KOPT-K1 (cell line): Measurements from ENCODE around the gene KAT2B.
"Not testable (repeated sequence)": the region's sequence is repeated elsewhere in the genome, so short reads cannot be mapped to it uniquely, and the experiment has no call there.

Experiments used
- H3K27ac ChIP-seq: fragments of 200-600 bp; sonication (generic); 2 replicates; pipeline ENCODE4 v1.5.1; 2016; ENCODE audit warnings: antibody characterized with exemption, mild to moderate bottlenecking, low read depth, low read length; ENCODE audit not compliant: poor library complexity, severe bottlenecking
- H3K36me3 ChIP-seq: fragments of 200-600 bp; sonication (generic); 2 replicates; pipeline ENCODE4 v1.5.1; 2017; ENCODE audit warnings: antibody characterized with exemption, mild to moderate bottlenecking, low read length, moderate library complexity; ENCODE audit not compliant: insufficient read depth
- H3K9me3 ChIP-seq: fragments of 200-600 bp; sonication (generic); 2 replicates; pipeline ENCODE4 v1.5.1; 2017; ENCODE audit warnings: antibody characterized with exemption, low read length, mild to moderate bottlenecking; ENCODE audit not compliant: insufficient read depth, poor library complexity, severe bottlenecking

The KAT2B gene

GRCh38 chr3:20039765-20040547, at the start of gene KAT2B:
Gene KAT2B, plus strand, starts transcription at chr3:20040446. Its CDS starts 32 bp downstream, at chr3:20040478.
- Histone ChIP-seq H3K9me3 (no peaks in the 10 kb centered on the region), H3K36me3 (no peaks in the 10 kb centered on the region), H3K27ac (peak within 1 kb of the TSS; percentile 77)

DNA sequence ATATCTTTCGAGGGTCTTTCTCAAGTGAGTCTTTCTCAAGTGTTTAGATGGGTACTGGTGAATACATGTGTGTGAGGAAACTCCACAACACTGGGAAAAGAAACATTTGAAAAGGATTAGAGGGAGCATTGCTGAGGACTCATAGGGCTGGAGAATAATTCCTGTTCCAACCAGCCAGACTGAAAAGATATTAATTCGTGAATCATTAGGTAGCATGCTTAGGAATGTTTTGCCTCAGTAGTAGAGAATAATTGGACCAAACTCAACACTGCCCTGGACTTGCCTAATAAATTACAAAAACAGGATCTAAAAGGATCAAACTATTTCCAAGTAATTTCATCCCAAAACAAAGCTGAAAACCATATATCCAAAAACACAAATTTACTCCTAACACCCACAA, 45.5 kb upstream of the KAT2B start:
- Histone ChIP-seq H3K27ac (no peak overlapping the region), H3K9me3 (no peaks in the 10 kb centered on the region), H3K36me3 (no peaks in the 10 kb centered on the region)

- Histone ChIP-seq H3K27ac (no peak overlapping the region), H3K9me3 (no peaks in the 10 kb centered on the region), H3K36me3 (no peaks in the 10 kb centered on the region)
These were observed 42.7 kb upstream of the KAT2B start for GRCh38 chr3:19997502-19997901.

- Histone ChIP-seq H3K9me3 (no peaks in the 10 kb centered on the region), H3K27ac (no peak overlapping the region), H3K36me3 (no peaks in the 10 kb centered on the region)
These were observed 38.3 kb upstream of the KAT2B start for GRCh38 chr3:20001932-20002331.

GRCh38 chr3:20007960-20008359, 32.3 kb upstream of the KAT2B start:
- Histone ChIP-seq H3K27ac (no peak overlapping the region), H3K9me3 (no peaks in the 10 kb centered on the region), H3K36me3 (no peaks in the 10 kb centered on the region)

- no peaks in the 10 kb centered on the region for H3K36me3 ChIP-seq
- H3K27ac ChIP-seq, result no peak overlapping the region
- H3K9me3 ChIP-seq, result no peaks in the 10 kb centered on the region
These were observed 31.6 kb upstream of the KAT2B start for GRCh38 chr3:20008646-20009045.

- Histone ChIP-seq H3K36me3 (no peaks in the 10 kb centered on the region), H3K9me3 (no peaks in the 10 kb centered on the region), H3K27ac (no peak within 1 kb of the TSS)
These were observed 28.1 kb upstream of the KAT2B start, which contains the start of gene PP2D1 for GRCh38 chr3:20012164-20012563. Gene PP2D1, minus strand, starts transcription at chr3:20012264. Its CDS starts 192 bp downstream, at chr3:20012072.

DNA sequence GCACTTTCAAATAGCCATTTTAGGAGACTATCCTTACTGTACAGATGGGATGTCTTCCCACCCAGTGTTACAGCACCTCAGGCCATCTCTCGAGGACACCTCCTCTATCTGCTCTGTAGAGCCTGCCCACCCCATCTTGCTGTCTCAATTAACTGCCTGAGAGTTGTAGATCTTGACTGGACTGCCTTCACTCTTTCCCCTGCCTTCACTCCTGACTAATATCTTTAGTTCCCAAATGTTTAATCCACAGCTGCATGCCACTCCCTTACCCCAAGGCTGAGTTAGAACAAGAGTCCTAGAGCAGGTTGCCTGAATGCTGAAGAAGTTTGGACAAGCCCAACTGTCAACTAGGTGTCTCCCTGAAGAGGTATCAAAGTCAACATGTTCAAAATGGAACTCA, 26.9 kb upstream of the KAT2B start:
- Histone ChIP-seq H3K36me3 (no peaks in the 10 kb centered on the region), H3K9me3 (no peaks in the 10 kb centered on the region), H3K27ac (no peak overlapping the region)

DNA sequence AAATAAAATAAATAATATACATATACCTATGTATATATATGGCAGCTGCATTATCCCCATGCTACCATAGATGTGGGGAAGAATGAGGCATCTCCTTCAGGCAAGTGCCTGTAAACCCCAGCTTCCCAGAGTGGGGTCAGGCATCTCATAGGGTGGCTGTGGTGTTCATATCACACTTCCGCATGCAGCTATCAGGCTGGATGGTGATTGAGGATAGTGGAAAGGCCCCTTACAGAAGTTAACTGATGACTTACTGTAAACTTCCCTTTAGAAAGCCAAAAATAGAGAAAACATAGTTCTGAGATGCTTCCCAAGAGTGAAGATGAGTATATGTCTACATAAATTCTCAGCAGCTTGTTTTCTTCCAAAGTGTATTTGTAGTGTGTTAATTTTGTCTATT, 24.7 kb upstream of the KAT2B start:
- H3K36me3 ChIP-seq, result no peaks in the 10 kb centered on the region
- no peak overlapping the region for H3K27ac ChIP-seq
- no peaks in the 10 kb centered on the region for H3K9me3 ChIP-seq

GRCh38 chr3:20016076-20016475, 24.2 kb upstream of the KAT2B start:
- H3K36me3 ChIP-seq, H3K27ac ChIP-seq, H3K9me3 ChIP-seq: not testable (repeated sequence)

- Histone ChIP-seq H3K36me3 (no peaks in the 10 kb centered on the region), H3K9me3 (no peaks in the 10 kb centered on the region), H3K27ac (no peak overlapping the region)
These were observed 17.2 kb upstream of the KAT2B start for GRCh38 chr3:20022954-20023622.

- Histone ChIP-seq H3K9me3 (no peaks in the 10 kb centered on the region), H3K36me3 (no peaks in the 10 kb centered on the region), H3K27ac (no peak overlapping the region)
These were observed 16.4 kb upstream of the KAT2B start for GRCh38 chr3:20023623-20024405.

- H3K36me3 ChIP-seq, result no peaks in the 10 kb centered on the region
- H3K27ac ChIP-seq, result no peak overlapping the region
- H3K9me3 ChIP-seq, result no peaks in the 10 kb centered on the region
These were observed 13.1 kb upstream of the KAT2B start for GRCh38 chr3:20027136-20027535.

DNA sequence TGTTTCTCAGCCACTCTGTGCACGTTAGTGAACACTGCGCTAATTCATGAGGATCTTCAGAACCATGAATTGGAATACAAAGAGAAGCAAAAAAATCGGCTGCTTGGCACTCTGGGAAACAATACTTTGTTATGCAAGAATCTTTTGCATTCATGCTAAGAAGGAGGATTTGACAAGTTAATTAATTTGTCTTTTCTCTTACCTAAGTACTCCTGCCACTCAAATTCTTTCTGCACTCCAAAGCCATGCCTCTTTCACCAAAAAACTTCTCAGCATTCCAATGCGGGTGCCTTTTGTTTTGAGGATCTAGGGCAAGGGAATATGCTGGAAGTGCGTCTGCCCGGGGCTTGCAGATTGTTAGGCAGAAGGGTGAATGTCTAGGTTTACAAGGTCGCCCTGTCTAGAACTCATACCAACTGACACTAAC, 11.3 kb upstream of the KAT2B start:
- Histone ChIP-seq H3K9me3 (no peaks in the 10 kb centered on the region), H3K27ac (no peak overlapping the region), H3K36me3 (no peaks in the 10 kb centered on the region)

DNA sequence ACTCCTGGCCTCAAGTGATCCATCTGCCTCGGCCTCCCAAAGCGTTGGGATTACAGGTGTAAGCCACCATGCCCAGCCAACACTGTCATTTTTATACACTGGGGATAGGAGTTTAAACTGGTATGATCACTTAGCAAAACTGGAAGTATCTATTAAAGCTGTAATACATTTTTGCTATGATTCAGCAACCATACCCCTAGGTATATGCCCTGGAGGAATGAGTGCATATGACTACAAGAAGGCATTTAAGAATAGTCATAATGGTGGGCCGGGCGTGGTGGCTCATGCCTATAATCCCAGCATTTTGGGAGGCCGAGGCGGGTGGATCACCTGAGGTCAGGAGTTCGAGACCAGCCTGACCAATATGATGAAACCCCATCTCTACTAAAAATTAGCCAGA, 8.3 kb upstream of the KAT2B start:
- not testable (repeated sequence) for H3K36me3 ChIP-seq, H3K9me3 ChIP-seq, H3K27ac ChIP-seq
